ENCODE results near the gene TMUB1. TPM values are rescaled to one million over a fixed set of nuclear protein-coding genes. Genes with fewer than 3 reads are reported as not detected.
A peak's percentile ranks its signal among the peaks of the same experiment; 100 is the strongest.
"Not testable (repeated sequence)": the region's sequence is repeated elsewhere in the genome, so short reads cannot be mapped to it uniquely, and the experiment has no call there.

Gene TMUB1
- total RNA-seq, 1 experiment from 2014 or later = 73.4 TPM

- no peak for DNase-seq (ENCODE audit: low read depth)
These were observed 26.4 kb downstream of the TMUB1 start for GRCh38 chr7:151056666-151057505.

GRCh38 chr7:151056283-151056665 lies 27.0 kb downstream of the TMUB1 start:
- no peak for DNase-seq (ENCODE audit: low read depth)

DNA sequence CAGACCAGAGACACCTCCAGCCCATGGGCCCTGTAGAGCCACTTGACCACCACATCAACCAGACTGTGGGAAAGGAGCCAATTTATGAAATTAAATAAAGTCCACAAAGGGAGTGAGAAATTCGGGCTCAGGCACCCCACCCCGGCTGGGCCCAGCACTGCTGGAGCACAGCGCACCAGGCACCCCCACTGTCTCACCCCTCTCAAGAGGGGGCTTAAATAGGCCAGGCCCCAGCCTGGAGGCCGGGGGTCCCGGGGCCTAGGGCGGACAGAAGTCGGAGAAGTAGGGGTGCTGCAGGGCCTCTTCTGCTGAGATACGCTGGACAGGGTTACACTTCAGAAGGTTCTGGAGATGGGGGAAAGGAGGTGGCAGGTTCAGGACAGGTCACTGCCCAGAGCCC lies 29.5 kb downstream of the TMUB1 start:
- DNase-seq (ENCODE audit: low read depth) = no peak

GRCh38 chr7:151053096-151053495 lies 30.2 kb downstream of the TMUB1 start:
- no peak for DNase-seq (ENCODE audit: low read depth)

GRCh38 chr7:151051108-151051507 lies 32.2 kb downstream of the TMUB1 start:
- no peak for DNase-seq (ENCODE audit: low read depth)

DNA sequence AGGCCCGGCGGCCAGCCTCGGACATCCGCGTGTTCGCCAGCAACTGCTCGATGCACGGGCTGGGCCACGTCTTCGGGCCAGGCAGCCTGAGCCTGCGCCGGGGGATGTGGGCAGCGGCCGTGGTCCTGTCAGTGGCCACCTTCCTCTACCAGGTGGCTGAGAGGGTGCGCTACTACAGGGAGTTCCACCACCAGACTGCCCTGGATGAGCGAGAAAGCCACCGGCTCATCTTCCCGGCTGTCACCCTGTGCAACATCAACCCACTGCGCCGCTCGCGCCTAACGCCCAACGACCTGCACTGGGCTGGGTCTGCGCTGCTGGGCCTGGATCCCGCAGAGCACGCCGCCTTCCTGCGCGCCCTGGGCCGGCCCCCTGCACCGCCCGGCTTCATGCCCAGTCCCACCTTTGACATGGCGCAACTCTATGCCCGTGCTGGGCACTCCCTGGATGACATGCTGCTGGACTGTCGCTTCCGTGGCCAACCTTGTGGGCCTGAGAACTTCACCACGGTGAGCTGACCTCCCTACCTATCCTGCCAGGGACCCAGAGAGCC lies 34.3 kb downstream of the TMUB1 start:
- DNase-seq (ENCODE audit: low read depth) = no peak

DNA sequence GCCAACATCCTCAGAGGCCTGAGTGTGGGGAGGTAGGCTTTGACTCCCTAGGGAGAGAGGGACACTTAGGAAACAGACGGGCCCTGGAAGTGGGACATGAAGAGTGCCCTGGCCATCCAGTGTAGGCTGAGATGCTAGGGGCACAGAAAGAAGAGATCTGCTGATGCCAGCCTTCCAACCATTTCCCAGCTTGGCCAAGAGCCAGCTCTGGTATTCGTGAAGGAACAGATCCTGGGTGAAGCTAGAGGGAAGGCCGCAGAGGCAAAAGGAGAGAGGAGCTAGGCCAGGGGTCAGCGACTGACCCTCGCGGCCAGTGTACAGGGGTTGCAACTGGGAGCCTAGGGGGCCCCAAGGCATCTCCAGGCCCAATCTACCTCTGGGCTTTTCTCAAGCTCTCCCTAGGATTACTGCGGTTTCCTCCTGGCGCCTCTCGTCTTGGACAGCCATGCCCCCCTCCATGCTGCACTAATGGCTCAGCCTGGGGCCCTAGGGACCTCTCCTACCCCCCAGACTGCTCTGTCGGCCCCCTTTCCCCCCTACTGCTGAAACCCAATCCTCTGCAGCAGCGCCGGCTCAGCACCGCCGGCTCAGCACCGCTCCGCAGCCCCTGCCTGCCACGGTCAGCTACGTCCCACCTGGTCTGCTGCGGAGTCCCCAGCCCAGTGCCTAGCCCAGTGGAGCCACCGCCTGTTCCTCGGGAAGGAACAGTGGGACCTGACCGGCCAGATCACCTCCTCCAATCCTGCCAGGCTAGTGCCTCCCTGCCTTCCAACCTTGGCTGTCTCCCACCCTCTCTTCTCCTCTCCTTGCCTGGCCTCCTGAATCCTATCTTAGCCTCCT lies 35.1 kb downstream of the TMUB1 start, which contains the start of gene ASIC3:
ASIC3 (plus strand) TSS at position 556 of the 840 bp plus-strand sequence. CDS start 355 bp downstream, outside the sequence.
- no peak for DNase-seq (ENCODE audit: low read depth)

DNA sequence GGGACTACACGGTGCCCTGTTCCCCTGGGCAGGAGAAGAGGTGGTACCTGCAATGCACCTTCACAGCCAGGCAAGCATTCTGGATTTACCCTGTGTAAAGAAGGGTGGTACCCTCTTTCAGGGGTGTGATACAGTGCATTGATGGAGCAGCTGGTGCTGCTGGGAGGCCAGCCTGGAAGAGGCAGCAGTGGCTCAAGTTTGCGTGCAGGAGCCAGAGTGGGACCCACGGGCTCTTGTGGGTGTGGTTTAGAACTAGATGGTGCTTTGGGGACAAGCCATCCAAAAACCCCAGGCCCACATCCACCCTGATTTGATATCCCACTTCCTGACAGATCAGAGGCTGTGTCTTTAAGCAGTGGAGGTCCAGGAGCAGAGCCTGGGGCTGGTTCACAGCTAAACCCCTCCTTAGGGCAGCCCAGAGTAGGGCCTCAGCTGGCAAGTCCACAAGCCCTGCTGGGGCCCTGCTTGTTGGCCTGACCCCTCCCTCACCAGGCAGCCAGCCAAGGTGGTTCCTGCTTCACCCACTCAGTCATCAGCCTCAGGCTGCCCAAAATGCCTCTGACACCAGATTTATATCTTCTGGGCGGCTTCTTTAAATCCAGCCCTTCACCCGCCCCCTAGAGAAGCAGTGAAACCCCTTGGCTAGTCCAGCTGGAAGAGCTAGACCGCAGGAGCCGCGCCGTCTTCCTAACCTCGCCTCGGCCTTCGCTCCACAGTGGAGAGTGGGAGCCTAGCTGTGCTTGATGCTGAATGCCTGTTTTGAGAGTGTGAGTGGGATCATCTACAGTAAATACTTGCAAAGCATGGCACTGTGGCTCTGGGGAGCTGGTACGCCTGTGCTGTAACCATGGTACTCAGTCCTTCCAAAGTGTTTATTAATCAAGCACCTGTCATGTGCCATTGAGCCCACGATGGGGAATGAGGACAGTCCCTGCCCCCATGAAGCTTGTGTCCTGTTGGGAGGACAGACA lies 36.4 kb downstream of the TMUB1 start:
- DNase-seq (ENCODE audit: low read depth) = peak; percentile 89

DNA sequence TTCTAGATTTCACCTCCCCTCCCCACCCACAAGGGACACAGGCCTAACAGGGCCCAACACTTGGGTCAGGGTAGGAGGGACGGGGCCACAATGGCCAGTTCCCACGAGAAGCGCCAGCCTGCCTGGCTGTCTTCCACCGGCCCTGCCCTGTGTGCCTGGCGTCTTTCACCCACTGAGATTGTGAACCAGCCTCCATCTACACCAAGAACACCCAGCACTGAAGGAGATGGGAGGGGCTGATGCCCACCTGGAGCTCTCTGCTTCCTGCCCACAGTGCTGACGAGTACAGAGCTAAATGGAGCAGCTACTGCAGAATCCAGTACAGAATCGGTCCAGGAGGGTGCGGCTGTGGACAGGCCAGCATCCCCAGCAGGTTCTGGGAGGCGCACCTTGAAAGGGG lies 37.3 kb downstream of the TMUB1 start:
- no peak for DNase-seq (ENCODE audit: low read depth)

DNA sequence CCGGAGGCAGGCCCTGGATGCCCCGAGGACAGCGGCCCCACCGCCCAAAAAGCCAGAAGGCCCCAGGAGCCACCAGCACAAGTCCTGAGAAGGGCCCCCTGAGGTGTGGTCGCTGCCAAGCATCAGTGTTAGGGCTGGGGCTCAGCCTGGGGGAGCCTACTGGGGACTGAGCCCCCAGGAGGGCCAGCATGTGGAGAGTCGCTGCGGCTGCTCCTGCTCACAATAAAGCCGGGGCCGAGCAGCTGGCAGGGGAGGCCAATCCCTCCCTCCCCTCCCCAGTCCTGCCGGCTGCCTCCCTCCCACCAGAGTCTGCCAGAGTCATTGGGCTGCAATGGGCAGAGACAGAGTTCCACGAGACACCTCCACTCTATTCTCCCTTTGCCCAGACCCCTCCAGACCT lies 38.0 kb downstream of the TMUB1 start:
- DNase-seq (ENCODE audit: low read depth) = no peak

GRCh38 chr7:151043959-151044358 lies 39.3 kb downstream of the TMUB1 start:
- no peak for DNase-seq (ENCODE audit: low read depth)

- DNase-seq (ENCODE audit: low read depth) = not testable (repeated sequence)
These were observed 39.8 kb downstream of the TMUB1 start for GRCh38 chr7:151043449-151043848.

GRCh38 chr7:151040616-151041375 lies 42.5 kb downstream of the TMUB1 start:
- DNase-seq (ENCODE audit: low read depth) = no peak

DNA sequence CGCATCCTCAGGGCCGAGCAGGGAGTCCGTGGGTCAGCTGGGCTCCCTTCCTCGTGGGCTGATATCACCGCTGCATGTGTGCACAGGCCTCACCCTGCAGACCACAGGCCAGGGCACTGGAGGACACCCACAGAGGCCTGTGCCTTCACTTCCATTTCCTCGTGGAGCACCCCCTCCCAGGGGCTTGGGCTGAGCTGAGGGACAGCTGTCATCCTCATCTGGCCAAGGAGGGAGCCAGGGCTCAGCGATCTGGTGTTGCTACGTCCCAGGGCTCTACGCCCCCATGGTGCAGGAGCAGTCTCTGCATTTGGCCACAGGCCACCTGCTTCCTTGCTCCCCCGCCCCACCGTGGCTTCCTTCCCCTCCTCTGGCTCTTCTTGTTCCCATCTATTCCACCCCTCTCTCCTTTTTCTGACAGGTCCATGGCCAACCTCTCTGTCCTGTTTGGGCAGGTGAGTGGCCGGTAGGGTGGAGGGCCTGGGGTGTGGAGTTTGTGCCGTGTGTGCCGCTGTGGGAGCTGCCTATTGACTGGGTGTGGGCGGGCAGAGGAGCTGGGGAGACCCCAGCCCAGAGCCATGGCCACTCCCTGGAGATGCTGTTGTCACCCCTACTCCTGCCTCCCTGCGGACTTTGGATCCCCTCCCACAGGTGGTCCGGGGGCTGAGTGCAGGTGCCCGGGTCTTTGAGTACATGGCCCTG lies 43.3 kb downstream of the TMUB1 start:
- DNase-seq (ENCODE audit: low read depth) = no peak

DNA sequence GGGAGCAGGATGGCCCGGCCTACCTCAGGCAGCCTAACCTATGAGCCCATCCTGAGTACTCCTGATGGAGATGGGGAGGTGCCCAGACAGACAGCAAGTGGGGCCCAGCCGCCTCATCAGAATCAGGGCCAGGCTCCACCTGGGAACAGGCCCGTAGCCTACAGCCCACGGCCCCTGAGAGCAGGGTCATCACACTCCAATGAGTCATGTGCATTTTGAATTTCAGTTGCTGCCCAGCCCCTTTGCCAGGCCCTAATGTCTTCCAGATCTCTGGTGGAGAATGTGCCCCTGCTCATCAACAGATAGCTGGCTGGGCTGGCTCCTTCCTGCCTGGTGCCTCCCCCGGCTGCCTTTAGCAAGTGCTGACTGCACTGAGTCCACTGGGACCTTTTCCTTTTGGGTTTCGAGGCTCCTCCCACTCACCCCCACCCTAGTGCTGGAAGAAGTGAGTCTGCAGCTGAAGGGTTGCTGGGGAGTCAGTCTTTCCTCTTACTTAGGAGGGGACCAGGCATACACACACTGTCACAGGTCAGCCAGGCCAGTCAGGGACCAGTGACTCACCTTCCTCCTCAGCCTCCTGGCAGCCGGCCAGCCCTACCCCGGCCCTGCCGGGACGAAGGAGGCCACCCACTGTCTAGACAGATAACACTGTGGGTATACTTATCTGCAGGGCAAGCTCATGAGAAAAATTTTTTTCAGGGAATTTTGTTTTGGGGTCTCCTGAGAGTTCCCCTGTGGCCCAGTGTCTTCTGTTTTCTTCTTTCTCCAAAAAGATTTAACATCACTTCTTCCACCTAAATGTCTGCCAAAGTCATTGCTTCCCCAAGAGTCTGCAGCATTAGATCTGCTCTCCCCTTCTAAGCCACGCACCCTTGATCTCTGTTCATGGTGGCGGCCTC lies 44.1 kb downstream of the TMUB1 start:
- DNase-seq (ENCODE audit: low read depth) = peak; percentile 98

DNA sequence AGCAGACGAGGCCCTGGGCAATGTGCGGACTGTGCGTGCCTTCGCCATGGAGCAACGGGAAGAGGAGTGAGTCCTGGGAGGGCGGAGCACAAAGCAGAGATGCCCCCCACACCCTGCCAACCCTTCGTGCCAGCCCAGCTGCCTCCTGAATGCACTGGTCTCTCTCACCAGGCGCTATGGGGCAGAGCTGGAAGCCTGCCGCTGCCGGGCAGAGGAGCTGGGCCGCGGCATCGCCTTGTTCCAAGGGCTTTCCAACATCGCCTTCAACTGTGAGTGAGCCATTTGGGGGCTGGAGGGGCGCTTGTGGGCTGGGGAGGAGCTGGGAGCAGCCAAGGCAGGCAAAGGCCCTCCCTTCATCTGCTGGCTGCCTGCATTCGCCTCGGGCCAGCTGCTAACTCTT lies 47.4 kb downstream of the TMUB1 start:
- no peak for DNase-seq (ENCODE audit: low read depth)

DNA sequence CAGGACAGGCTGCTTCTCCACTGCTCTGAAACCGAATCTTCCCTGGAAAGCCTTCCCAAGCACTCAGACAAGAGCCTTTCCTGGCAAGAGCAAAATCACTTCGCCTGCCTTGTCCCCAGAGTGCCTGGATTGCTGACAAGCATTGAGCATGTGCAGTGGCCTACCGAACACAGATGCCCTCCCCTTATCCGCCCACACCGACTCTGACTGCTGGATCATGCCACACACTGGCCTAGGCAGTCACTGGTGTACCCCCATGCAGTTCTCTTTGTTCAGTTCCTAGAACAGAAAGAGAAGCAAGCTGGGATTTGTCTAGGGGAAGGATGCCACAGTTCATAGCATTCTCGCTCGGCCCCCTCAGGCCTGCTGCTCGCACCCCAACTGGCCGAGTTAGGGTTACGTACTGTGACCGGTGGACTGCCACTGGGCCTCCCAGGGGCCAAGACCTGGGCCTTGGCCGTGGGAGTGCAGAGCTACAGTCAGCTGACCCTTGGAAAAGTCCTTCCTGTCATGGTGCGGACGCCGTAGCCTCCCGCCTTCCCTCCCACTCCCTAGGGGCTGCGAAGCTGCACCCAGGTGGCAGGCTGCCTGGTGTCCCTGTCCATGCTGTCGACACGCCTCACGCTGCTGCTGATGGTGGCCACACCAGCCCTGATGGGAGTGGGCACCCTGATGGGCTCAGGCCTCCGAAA lies 48.1 kb downstream of the TMUB1 start:
- no peak for DNase-seq (ENCODE audit: low read depth)

GRCh38 chr7:151034312-151035025 lies 48.8 kb downstream of the TMUB1 start:
- no peak for DNase-seq (ENCODE audit: low read depth)

Measured in M059J (cell line).